ENCODE measurements around the gene HDAC8.

- TF ChIP-seq POLR2A (IDR thresholded peaks at IDR 0.05; ENCODE audit: low read length), result no peak
- TF ChIP-seq, protein P1, sequence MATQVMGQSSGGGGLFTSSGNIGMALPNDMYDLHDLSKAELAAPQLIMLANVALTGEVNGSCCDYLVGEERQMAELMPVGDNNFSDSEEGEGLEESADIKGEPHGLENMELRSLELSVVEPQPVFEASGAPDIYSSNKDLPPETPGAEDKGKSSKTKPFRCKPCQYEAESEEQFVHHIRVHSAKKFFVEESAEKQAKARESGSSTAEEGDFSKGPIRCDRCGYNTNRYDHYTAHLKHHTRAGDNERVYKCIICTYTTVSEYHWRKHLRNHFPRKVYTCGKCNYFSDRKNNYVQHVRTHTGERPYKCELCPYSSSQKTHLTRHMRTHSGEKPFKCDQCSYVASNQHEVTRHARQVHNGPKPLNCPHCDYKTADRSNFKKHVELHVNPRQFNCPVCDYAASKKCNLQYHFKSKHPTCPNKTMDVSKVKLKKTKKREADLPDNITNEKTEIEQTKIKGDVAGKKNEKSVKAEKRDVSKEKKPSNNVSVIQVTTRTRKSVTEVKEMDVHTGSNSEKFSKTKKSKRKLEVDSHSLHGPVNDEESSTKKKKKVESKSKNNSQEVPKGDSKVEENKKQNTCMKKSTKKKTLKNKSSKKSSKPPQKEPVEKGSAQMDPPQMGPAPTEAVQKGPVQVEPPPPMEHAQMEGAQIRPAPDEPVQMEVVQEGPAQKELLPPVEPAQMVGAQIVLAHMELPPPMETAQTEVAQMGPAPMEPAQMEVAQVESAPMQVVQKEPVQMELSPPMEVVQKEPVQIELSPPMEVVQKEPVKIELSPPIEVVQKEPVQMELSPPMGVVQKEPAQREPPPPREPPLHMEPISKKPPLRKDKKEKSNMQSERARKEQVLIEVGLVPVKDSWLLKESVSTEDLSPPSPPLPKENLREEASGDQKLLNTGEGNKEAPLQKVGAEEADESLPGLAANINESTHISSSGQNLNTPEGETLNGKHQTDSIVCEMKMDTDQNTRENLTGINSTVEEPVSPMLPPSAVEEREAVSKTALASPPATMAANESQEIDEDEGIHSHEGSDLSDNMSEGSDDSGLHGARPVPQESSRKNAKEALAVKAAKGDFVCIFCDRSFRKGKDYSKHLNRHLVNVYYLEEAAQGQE (IDR thresholded peaks at IDR 0.05), result no peak
- no peak for TF ChIP-seq EP300 (IDR thresholded peaks at IDR 0.05)
- TF ChIP-seq, protein P2, sequence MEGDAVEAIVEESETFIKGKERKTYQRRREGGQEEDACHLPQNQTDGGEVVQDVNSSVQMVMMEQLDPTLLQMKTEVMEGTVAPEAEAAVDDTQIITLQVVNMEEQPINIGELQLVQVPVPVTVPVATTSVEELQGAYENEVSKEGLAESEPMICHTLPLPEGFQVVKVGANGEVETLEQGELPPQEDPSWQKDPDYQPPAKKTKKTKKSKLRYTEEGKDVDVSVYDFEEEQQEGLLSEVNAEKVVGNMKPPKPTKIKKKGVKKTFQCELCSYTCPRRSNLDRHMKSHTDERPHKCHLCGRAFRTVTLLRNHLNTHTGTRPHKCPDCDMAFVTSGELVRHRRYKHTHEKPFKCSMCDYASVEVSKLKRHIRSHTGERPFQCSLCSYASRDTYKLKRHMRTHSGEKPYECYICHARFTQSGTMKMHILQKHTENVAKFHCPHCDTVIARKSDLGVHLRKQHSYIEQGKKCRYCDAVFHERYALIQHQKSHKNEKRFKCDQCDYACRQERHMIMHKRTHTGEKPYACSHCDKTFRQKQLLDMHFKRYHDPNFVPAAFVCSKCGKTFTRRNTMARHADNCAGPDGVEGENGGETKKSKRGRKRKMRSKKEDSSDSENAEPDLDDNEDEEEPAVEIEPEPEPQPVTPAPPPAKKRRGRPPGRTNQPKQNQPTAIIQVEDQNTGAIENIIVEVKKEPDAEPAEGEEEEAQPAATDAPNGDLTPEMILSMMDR (IDR thresholded peaks at IDR 0.05), result no peak
- TF ChIP-seq BHLHE40 (IDR thresholded peaks at IDR 0.05; ENCODE audit: low read depth, low read length), result no peak
- TF ChIP-seq CHD2 (IDR thresholded peaks at IDR 0.05; ENCODE audit: low read length, partially characterized antibody), result no peak
- TF ChIP-seq RCOR1 (IDR thresholded peaks at IDR 0.05; ENCODE audit: low read depth, low read length), result no peak
Observed at GRCh38 chrX:72465889-72466288, 106.8 kb downstream of the HDAC8 start.

All from A549 (cell line).